IMR-90 (cell line): Measurements from ENCODE around the gene TENM4. TPM values are rescaled to one million over a fixed set of nuclear protein-coding genes. Genes with fewer than 3 reads are reported as not detected.

Experiments
- ATAC-seq: fragments of 200-7000 bp; cut with Tn5 transposase; 2 replicates; pipeline ENCODE4 v1.9.1; 2020; ENCODE audit warnings: low read depth, mild to moderate bottlenecking, moderate library complexity
- BruUV-seq: library from RNA; stranded (reverse); fragments of 400-500 nt; replicated peaks from 2 replicates; lab custom pipeline; 2021; lab: Mats Ljungman, UMichigan
- CTCF ChIA-PET: fragments of 300-600 bp; formaldehyde crosslinking; extraction: SDS; loops from one replicate; lab custom pipeline; 2021; ENCODE audit warnings: antibody characterized with exemption; lab: Yijun Ruan, JAX
- POLR2A ChIA-PET: fragments of 300-600 bp; sonication (Branson Sonifier 250); formaldehyde crosslinking; loops from one replicate; lab custom pipeline; 2022; ENCODE audit warnings: antibody characterized with exemption; ENCODE audit not compliant: unreplicated experiment; lab: Charles Lee
- DNase-seq: peaks from one replicate; pipeline ENCODE4 v3.0.0; 2013
- H2AFZ ChIP-seq: replicated peaks from 2 replicates; pipeline ENCODE3; 2013; ENCODE audit warnings: low read length, mild to moderate bottlenecking; ENCODE audit not compliant: poor library complexity
- H2AK5ac ChIP-seq: 2 replicates; pipeline ENCODE4 v1.6.1; 2013; ENCODE audit warnings: low read depth, low read length, inconsistent platforms
- H2AK9ac ChIP-seq: replicated peaks from 2 replicates; pipeline ENCODE3; 2013; ENCODE audit warnings: mild to moderate bottlenecking, low read depth, low read length, moderate library complexity; ENCODE audit not compliant: poor library complexity
- H2BK120ac ChIP-seq: 2 replicates; pipeline ENCODE4 v1.6.1; 2013; ENCODE audit warnings: low read depth, low read length, inconsistent platforms
- H2BK15ac ChIP-seq: 3 replicates; pipeline ENCODE4 v1.6.1; 2013; ENCODE audit warnings: low read depth, low read length, inconsistent platforms
- H2BK20ac ChIP-seq: 2 replicates; pipeline ENCODE4 v1.6.1; 2013; ENCODE audit warnings: low read depth, mild to moderate bottlenecking, inconsistent platforms, low read length, moderate library complexity
- H2BK5ac ChIP-seq: 2 replicates; pipeline ENCODE4 v1.6.1; 2013; ENCODE audit warnings: mild to moderate bottlenecking, low read depth, low read length, inconsistent platforms; ENCODE audit not compliant: poor library complexity, severe bottlenecking
- H3K14ac ChIP-seq: replicated peaks from 2 replicates; pipeline ENCODE4 v1.6.1; 2013; ENCODE audit warnings: low read depth, low read length, inconsistent platforms
- H3K18ac ChIP-seq: 2 replicates; pipeline ENCODE4 v1.6.1; 2013; ENCODE audit warnings: low read depth, low read length, control low read depth
- H3K23ac ChIP-seq: 2 replicates; pipeline ENCODE4 v1.6.1; 2013; ENCODE audit warnings: low read depth, low read length, inconsistent platforms
- H3K27ac ChIP-seq: 2 replicates; pipeline ENCODE4 v1.5.1; 2013; ENCODE audit warnings: mild to moderate bottlenecking, control low read depth, low read length; ENCODE audit not compliant: insufficient read depth
- H3K27me3 ChIP-seq: 2 replicates; pipeline ENCODE4 v1.6.1; 2013; ENCODE audit warnings: low read length; ENCODE audit not compliant: control insufficient read depth, insufficient read depth
- H3K36me3 ChIP-seq: 2 replicates; pipeline ENCODE4 v1.6.1; 2013; ENCODE audit warnings: low read length, mixed read lengths; ENCODE audit not compliant: control insufficient read depth, insufficient read depth
- H3K4ac ChIP-seq: 2 replicates; pipeline ENCODE4 v1.6.1; 2013; ENCODE audit warnings: low read depth, low read length, inconsistent platforms
- H3K4me1 ChIP-seq: 2 replicates; pipeline ENCODE4 v1.6.1; 2013; ENCODE audit warnings: low read length, mixed read lengths; ENCODE audit not compliant: control insufficient read depth, insufficient read depth
- H3K4me2 ChIP-seq: 2 replicates; pipeline ENCODE4 v1.6.1; 2013; ENCODE audit warnings: low read depth, mild to moderate bottlenecking, control low read depth, low read length, moderate library complexity
- H3K4me3 ChIP-seq: 2 replicates; pipeline ENCODE4 v1.5.1; 2013; ENCODE audit warnings: low read depth, mild to moderate bottlenecking, control low read depth, low read length, moderate library complexity; ENCODE audit not compliant: insufficient read depth
- H3K56ac ChIP-seq: 2 replicates; pipeline ENCODE4 v1.6.1; 2013; ENCODE audit warnings: low read length, inconsistent platforms; ENCODE audit not compliant: insufficient read depth; ENCODE audit errors: extremely low read depth
- H3K79me1 ChIP-seq, 2 experiments: 2 replicates each; pipeline ENCODE4 v1.6.1; 2013; ENCODE audit warnings: low read length in 2 of 2, inconsistent platforms in 1 of 2, low read depth in 1 of 2
- H3K9ac ChIP-seq: 2 replicates; pipeline ENCODE4 v1.6.1; 2013; ENCODE audit warnings: low read depth, low read length, control low read depth
- H3K9me1 ChIP-seq: 2 replicates; pipeline ENCODE4 v1.6.1; 2013; ENCODE audit warnings: low read length, inconsistent platforms; ENCODE audit not compliant: insufficient read depth
- H3K9me3 ChIP-seq: 2 replicates; pipeline ENCODE4 v1.6.1; 2013; ENCODE audit warnings: low read length; ENCODE audit not compliant: control insufficient read depth, insufficient read depth
- H4K20me1 ChIP-seq: 2 replicates; pipeline ENCODE4 v1.6.1; 2013; ENCODE audit warnings: low read length, inconsistent platforms; ENCODE audit not compliant: insufficient read depth
- H4K5ac ChIP-seq: 2 replicates; pipeline ENCODE4 v1.6.1; 2013; ENCODE audit warnings: mild to moderate bottlenecking, low read depth, low read length, control low read depth
- H4K8ac ChIP-seq, 2 experiments: 2 replicates each; pipeline ENCODE4 v1.6.1; 2013; ENCODE audit warnings: low read depth in 2 of 2, low read length in 2 of 2, control low read depth in 1 of 2, inconsistent platforms in 1 of 2
- H4K91ac ChIP-seq: 2 replicates; pipeline ENCODE4 v1.6.1; 2013; ENCODE audit warnings: low read depth, low read length, inconsistent platforms; ENCODE audit not compliant: insufficient read depth
- BHLHE40 ChIP-seq: fragments of 150-350 bp; IDR thresholded peaks from 2 replicates; pipeline ENCODE4 v1.6.1; 2016; ENCODE audit warnings: mild to moderate bottlenecking, low read depth, low read length
- CEBPB ChIP-seq: IDR thresholded peaks from 2 replicates; pipeline ENCODE4 v1.6.1; 2012; ENCODE audit warnings: low read depth, low read length, improper control_type of control experiment
- ELK1 ChIP-seq: fragments of 150-350 bp; IDR thresholded peaks from 2 replicates; pipeline ENCODE4 v1.6.1; 2016; ENCODE audit warnings: low read depth, mild to moderate bottlenecking, low read length, moderate library complexity, borderline replicate concordance
- FOS ChIP-seq: fragments of 150-350 bp; IDR thresholded peaks from 2 replicates; pipeline ENCODE4 v1.6.1; 2016; ENCODE audit warnings: low read depth, low read length
- MAFK ChIP-seq: IDR thresholded peaks from 2 replicates; pipeline ENCODE4 v1.6.1; 2012; ENCODE audit warnings: low read depth, low read length, improper control_type of control experiment
- MXI1 ChIP-seq: IDR thresholded peaks from 2 replicates; pipeline ENCODE4 v1.6.1; 2012; ENCODE audit warnings: low read depth, mild to moderate bottlenecking, low read length, moderate library complexity, borderline replicate concordance
- NFE2L2 ChIP-seq: fragments of 150-350 bp; IDR thresholded peaks from 2 replicates; pipeline ENCODE4 v1.6.1; 2016; ENCODE audit warnings: low read depth, mild to moderate bottlenecking, low read length
- POLR2A ChIP-seq: IDR thresholded peaks from 2 replicates; pipeline ENCODE4 v1.6.1; 2012; ENCODE audit warnings: mild to moderate bottlenecking, low read depth, low read length
- RCOR1 ChIP-seq: IDR thresholded peaks from 2 replicates; pipeline ENCODE4 v1.6.1; 2012; ENCODE audit warnings: mild to moderate bottlenecking, low read length, improper control_type of control experiment; ENCODE audit not compliant: insufficient replicate concordance
- RFX5 ChIP-seq: IDR thresholded peaks from 2 replicates; pipeline ENCODE4 v1.8.0; 2012; ENCODE audit warnings: low read depth, mild to moderate bottlenecking, low read length, moderate library complexity
- SMC3 ChIP-seq: fragments of 150-350 bp; IDR thresholded peaks from 2 replicates; pipeline ENCODE4 v1.6.1; 2016; ENCODE audit warnings: low read depth, mild to moderate bottlenecking, antibody characterized with exemption, low read length, moderate library complexity
- WGBS, 2 experiments: methylation state at CpG; one replicate each; pipeline versions ENCODE4 v1.1.5 to v1.1.7; 2013; ENCODE audit warnings: missing lambda C conversion rate in 2 of 2; ENCODE audit not compliant: insufficient read length in 1 of 2; ENCODE audit errors: extremely low coverage in 2 of 2; 5-methylcytosine and 5-hydroxymethylcytosine counted together
- dilution Hi-C: fragments of 300-500 bp; cut with HindIII; formaldehyde crosslinking; loops from one replicate; pipeline ENCODE4 v1.14.3; 2018; ENCODE audit warnings: low sequenced_read_pairs; ENCODE audit not compliant: unreplicated experiment
- in situ Hi-C: fragments of 300-500 bp; cut with MboI; formaldehyde crosslinking; loops from 3 replicates; pipeline ENCODE4 v1.14.3; 2019; ENCODE audit warnings: low sequenced_read_pairs, inconsistent platforms, mixed read lengths
- intact Hi-C: fragments of 100-400 bp; cut with micrococcal nuclease; formaldehyde crosslinking; loops from 2 replicates; pipeline ENCODE4 v1.10.0; 2022
- polyA plus RNA-seq, 3 experiments: library from polyadenylated mRNA; depleted of rRNA; stranded (reverse); fragments of >200 nt; gene quantifications; 2 replicates each; pipeline ENCODE4 v1.2.3, GENCODE V29; 2012; ENCODE audit warnings: low replicate concordance in 1 of 3
- total RNA-seq: library from RNA; depleted of rRNA; stranded (reverse); fragments of >200 nt; gene quantifications from 2 replicates; pipeline ENCODE4 v1.2.3, GENCODE V29; 2012
- TF ChIP-seq, protein P1 (sequence below): conservative IDR thresholded peaks from 2 replicates; pipeline ENCODE4 v1.5.1; 2012; ENCODE audit warnings: mild to moderate bottlenecking, low read depth, low read length, improper control_type of control experiment

TENM4 gene
- total and polyA plus RNA-seq, 2 of the 4 experiments (the other 2 are of a cell fraction): 7.4 to 9.0 TPM

DNA sequence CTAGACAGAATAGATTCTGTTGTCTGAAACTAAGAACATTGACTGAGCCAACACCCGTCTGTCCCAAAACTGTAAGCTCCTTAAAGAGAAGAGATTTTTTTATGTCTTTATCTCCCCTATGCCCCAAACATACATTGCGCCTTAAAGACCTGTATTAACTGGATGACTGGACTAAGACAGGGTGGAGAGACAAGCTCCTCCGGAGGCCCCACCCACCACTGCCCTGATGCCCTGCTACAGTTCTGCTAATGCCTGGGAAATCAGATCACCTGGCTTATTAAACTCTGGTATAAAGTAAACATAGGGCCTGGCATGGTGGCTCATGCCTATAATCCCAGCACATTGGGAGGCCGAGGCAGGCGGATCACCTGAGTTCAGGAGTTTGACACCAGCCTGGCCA lies 203.7 kb downstream of the TENM4 start (continued):
- TF ChIP-seq MAFK: no peak

- peak overlapping the region; percentile 53 for H2BK120ac ChIP-seq
- peak overlapping the region; percentile 78 for H4K5ac ChIP-seq
- peak overlapping the region; percentile 68 for H3K18ac ChIP-seq
- H4K20me1 ChIP-seq: peaks cover 3% of the 10 kb centered on the region; the same call in 1 of the 2 replicates
- peak overlapping the region; percentile 63 for H3K4ac ChIP-seq
- H3K4me2 ChIP-seq: peak overlapping the region; percentile 60
- H3K9me3 ChIP-seq: no peaks in the 10 kb centered on the region
- peak overlapping the region; percentile 54 for H3K27ac ChIP-seq
- peak overlapping the region; percentile 45; the same call in 1 of the 2 replicates for H2BK20ac ChIP-seq
- H3K36me3 ChIP-seq: no peaks in the 10 kb centered on the region
- peak overlapping the region; percentile 33 for H2AFZ ChIP-seq
- 0 out of 2 replicates have a peak overlapping the region, but pooled peaks have one; percentile 1 for H3K9ac ChIP-seq
- no peak overlapping the region for H3K4me3 ChIP-seq
- 0 out of 2 replicates have a peak, but pooled peaks cover 5% of the 10 kb centered on the region for H3K9me1 ChIP-seq
- peak overlapping the region; percentile 6; the same call in 1 of the 2 replicates for H3K23ac ChIP-seq
- H2BK15ac ChIP-seq: 0 out of 3 replicates have a peak overlapping the region, but pooled peaks have one; percentile 31
- ChIA-PET CTCF (no interaction called here), POLR2A (no interaction called here)
- H2AK5ac ChIP-seq: peak overlapping the region; percentile 41
- intact Hi-C loops: loop anchor here (2.0 to 10.0 kb wide), 5 partner anchors 36 to 592 kb away; partner anchors contain the start of gene TENM4
- H4K91ac ChIP-seq: no peak overlapping the region
- no peak overlapping the region for H2AK9ac ChIP-seq
- in situ Hi-C loops: loop anchor here (10.0 kb wide), 1 partner anchor 442 kb away; no protein-coding TSS in a partner anchor
- H2BK5ac ChIP-seq: peak overlapping the region; percentile 36
- ATAC-seq: peak; percentile 81
- peaks cover 16% of the 10 kb centered on the region for H3K4me1 ChIP-seq
- H4K8ac ChIP-seq: peak overlapping the region in 1 of 2 experiments; percentile 55; a peak in 2 of 4 replicates
- no CpG with 5 or more reads among the region's 11 CpGs for WGBS, 2 experiments
- dilution Hi-C loops: no loop called here
- H3K79me1 ChIP-seq: no peaks in the 10 kb centered on the region
- no TSS peak for BruUV-seq
- no peak overlapping the region; the same call in 1 of the 2 replicates for H3K56ac ChIP-seq
- TF ChIP-seq, protein P1, sequence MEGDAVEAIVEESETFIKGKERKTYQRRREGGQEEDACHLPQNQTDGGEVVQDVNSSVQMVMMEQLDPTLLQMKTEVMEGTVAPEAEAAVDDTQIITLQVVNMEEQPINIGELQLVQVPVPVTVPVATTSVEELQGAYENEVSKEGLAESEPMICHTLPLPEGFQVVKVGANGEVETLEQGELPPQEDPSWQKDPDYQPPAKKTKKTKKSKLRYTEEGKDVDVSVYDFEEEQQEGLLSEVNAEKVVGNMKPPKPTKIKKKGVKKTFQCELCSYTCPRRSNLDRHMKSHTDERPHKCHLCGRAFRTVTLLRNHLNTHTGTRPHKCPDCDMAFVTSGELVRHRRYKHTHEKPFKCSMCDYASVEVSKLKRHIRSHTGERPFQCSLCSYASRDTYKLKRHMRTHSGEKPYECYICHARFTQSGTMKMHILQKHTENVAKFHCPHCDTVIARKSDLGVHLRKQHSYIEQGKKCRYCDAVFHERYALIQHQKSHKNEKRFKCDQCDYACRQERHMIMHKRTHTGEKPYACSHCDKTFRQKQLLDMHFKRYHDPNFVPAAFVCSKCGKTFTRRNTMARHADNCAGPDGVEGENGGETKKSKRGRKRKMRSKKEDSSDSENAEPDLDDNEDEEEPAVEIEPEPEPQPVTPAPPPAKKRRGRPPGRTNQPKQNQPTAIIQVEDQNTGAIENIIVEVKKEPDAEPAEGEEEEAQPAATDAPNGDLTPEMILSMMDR: no peak
- no peak for TF ChIP-seq MAFK
- peak; percentile 97 for TF ChIP-seq BHLHE40
- no peak for TF ChIP-seq ELK1
- no peak; the same call in 1 of the 2 replicates for TF ChIP-seq POLR2A
- TF ChIP-seq MXI1: no peak
- TF ChIP-seq RCOR1: peak; percentile 92
- TF ChIP-seq CEBPB: peak; percentile 70
- peak; percentile 90 for TF ChIP-seq FOS
- peak; percentile 39; the same call in 1 of the 2 replicates for TF ChIP-seq NFE2L2
- TF ChIP-seq RFX5: no peak
- TF ChIP-seq SMC3: no peak
- H3K27me3 ChIP-seq: no peaks in the 10 kb centered on the region
- peak overlapping the region; percentile 35; the same call in 1 of the 2 replicates for H3K14ac ChIP-seq
- peak; percentile 99 for DNase-seq
Measured at GRCh38 chr11:79236541-79236971, 204.3 kb downstream of the TENM4 start.
